Measurements from ENCODE around the gene NHP2.
"Not testable (repeated sequence)": the region's sequence is repeated elsewhere in the genome, so short reads cannot be mapped to it uniquely, and the experiment has no call there.

NHP2 gene

GRCh38 chr5:178130576-178131445 lies 22.9 kb downstream of the NHP2 start, which contains the start of gene RMND5B:
Gene RMND5B, plus strand, starts transcription at chr5:178131014. Its CDS starts 7,106 bp downstream, at chr5:178138120.
- DNase-seq (ENCODE audit: low spot score), result peak; percentile 79

GRCh38 chr5:178130234-178130575 lies 23.5 kb downstream of the NHP2 start:
- DNase-seq (ENCODE audit: low spot score), result not testable (repeated sequence)

DNA sequence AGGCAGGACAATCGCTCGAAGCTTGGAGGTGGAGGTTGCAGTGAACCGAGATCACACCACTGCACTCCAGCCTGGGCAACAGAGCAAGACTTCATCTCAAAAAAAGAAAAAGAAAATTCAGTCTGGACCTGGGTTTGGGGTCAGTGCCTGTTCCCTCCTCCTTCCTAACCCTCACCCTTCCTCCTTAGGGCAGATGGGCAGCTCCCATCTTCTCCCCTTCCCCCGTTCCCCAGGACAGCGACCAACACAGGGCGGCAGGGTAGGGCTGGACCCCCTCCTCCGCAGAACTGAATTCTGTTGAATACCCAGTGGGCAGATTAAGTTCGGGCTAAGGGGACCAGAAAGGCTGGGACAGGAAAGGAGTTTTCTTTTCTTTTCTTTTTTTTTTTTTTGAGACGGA lies 24.4 kb downstream of the NHP2 start:
- no peak for DNase-seq (ENCODE audit: low spot score)

DNA sequence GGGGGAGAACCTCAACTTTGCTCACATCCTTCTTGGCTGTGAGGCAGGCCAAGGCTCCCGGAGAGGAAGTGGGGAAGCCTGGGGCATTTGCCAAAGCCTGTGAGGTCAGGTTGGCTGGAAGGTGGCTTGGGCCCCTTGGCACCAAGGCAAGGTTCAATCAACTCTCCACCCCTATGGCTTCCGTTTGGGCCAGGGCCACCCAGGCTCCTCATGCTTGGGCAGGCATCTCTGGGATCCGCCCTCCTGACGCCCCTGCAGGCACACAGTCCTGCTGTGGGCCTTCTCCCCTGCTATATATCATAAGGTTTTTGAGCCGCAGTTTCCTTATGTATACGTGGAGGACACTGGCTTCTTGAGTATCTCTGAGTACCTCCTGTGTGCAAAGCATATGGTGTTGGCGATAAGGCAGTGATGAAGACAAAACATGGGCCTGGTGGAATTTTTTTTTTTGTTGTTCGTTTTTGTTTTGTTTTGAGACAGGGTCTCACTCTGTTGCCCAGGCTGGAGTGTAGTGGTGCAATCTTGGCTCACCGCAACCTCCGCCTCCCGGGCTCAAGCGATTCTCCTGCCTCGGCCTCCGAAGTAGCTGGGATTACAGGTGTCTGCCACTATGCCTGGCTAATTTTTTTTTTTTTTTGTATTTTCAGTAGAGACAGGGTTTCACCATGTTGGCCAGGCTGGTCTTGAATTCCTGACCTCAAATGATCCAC lies 26.2 kb downstream of the NHP2 start:
- DNase-seq (ENCODE audit: low spot score), result not testable (repeated sequence)

- no peak for DNase-seq (ENCODE audit: low spot score)
Measured at GRCh38 chr5:178126556-178126955, 27.1 kb downstream of the NHP2 start.

GRCh38 chr5:178125253-178125906 lies 28.3 kb downstream of the NHP2 start:
- no peak for DNase-seq (ENCODE audit: low spot score)

DNA sequence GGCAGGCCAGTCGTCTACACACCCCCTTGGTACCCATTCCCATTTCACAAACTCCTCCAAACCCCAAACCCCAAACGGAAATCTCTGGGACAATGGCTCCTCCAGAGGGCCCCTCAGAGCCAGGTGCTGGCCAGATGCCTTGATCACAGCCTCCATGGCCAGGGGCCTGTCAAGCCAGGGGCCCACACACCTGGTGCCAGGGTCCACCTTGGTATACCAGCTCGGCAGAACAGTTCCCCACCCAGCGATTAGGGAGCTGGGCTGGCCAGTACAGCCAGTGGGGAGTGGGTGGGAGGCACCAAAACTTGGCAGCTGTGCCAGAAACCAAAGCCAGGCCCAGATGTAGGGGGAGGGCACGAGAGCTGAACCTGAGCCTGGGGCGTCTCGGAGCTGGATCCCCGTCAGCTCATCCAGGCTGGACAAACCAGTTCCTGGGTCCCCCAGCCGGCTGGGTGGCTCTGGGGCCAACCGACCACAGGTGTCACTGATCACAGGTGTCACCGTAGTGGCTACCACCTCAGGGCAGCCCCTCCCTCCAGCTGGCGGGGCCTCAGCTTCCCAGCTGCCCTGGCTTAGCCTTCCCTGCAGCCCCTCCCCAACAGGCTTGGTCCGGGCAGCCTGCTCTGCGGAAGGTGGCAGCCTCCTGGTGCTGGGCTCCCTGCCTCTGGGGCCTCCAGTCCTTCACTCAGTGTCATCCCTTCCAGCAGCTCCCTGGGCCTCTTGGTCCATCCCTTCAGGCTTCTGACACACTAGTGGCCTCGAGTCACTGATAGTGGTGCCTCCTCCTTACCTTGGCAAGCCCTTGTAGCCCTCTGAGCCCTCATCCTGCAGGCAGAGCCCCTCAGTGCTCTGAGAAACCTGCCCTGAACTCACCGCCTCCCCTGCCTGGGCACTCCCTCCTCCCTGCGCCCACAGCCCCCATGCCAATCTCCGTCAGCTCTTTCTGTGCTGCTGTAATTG lies 29.4 kb downstream of the NHP2 start:
- DNase-seq (ENCODE audit: low spot score), result no peak

GRCh38 chr5:178123094-178123965 lies 30.4 kb downstream of the NHP2 start:
- no peak for DNase-seq (ENCODE audit: low spot score)

GRCh38 chr5:178122346-178122745 lies 31.3 kb downstream of the NHP2 start:
- DNase-seq (ENCODE audit: low spot score), result no peak

GRCh38 chr5:178121391-178122276 lies 32.1 kb downstream of the NHP2 start:
- no peak for DNase-seq (ENCODE audit: low spot score)

DNA sequence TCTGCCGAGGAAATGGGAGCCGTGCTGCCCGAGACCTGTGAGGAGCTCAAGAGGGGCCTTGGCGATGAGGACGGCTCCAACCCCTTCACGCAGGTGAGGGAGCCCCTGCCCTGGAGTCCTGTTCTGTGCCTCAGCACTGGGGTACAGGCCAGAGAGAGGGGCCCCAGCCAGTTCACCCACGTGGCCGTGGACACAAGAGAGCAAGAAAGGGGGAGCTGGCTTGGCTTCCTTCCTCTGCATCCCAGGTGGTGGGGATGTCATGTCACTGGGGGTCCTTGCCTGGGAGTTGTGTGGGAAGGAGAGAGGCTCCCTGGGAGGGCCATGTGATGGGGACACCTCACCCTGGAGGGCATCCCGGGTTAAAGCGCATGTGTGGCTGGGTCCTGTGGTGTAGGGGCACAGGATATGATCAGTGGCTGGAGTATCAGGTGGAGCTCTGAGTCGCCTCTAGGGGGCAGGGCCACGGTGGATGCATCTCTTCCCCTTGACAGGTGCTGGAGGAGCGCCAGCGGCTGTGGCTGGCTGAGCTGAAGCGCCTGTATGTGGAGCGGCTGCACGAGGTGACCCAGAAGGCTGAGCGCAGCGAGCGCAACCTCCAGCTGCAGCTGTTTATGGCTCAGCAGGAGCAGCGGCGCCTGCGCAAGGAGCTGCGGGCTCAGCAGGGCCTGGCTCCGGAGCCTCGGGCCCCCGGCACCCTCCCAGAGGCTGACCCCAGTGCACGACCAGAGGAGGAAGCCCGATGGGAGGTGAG lies 32.9 kb downstream of the NHP2 start:
- peak; percentile 84 for DNase-seq (ENCODE audit: low spot score)

- DNase-seq (ENCODE audit: low spot score), result no peak
Measured at GRCh38 chr5:178119915-178120606, 33.6 kb downstream of the NHP2 start.

DNA sequence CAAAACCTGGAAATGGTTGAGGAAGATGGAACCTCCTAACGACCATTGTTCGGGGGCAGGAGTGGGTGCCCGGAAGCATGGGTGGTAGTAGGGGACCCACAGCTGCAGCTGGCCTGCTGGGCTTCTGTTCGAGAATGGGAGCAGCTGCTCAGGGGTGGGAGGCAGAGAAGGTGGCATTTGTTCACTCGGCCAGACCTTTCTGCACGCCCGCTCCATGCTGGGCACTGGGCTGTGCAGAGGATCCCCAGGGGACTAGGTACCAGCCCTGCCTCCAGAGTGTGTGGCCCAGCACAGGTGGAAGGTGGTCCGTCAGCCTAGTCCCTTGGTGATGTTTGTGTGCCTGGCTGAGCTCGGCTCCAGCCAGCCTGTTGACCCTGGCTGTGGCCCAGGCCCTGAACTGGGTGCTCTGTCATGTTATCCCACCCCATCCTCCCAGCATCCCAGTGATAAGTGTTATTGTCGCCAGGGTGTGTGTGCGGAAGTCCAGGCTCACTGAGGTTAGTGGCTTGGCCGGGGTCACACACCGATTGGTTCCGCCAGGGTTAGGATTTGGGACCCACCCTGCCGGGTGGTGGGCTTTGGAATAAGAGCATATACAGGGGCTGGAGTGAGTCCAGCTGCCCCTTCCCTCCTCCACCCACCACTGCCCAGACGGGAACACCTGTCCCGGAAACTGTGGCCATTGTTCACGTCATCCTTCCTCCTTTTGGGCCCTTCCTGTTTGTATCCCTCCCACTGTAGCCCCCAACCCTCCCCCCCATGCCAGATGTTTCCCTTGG lies 35.6 kb downstream of the NHP2 start:
- no peak for DNase-seq (ENCODE audit: low spot score)

DNA sequence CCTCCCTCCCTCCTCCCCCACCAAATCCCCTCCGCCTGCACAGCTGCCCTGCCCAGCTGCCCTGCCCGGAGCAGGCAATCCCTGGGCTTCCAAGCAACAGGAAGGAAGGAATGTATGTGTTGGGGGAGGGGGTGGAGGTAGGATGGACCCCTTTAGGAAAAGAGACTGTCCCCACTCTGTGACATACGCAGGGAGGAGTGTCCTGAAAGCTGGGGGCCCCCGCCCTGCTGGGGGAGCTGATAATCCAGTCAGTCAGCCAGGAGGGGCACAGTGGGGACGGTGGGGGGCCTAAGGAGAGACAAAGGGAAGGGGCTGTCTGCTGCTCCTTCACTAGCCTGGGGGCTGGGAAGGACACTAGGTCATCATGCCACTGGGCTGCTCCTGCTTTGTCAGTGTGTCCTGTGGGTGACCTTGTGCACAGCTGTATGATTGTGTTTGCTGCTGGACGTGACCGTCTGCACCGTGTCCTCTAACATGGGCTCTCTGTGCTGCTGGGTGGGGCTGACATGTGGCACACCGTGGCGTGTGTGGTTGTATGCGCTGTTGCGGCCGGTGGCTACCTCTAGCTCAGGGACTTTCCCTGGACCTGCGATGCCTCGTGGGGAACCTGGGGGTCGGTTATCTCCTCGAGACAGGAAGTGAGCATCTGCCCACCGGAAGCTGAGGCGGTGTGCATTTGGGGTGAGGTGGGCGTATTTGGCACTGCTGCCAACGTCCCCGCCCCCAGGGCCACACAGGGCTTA lies 37.4 kb downstream of the NHP2 start:
- DNase-seq (ENCODE audit: low spot score), result peak; percentile 83

GRCh38 chr5:178115814-178116142 lies 37.9 kb downstream of the NHP2 start:
- DNase-seq (ENCODE audit: low spot score), result no peak

GRCh38 chr5:178115136-178115813 lies 38.4 kb downstream of the NHP2 start:
- peak; percentile 37 for DNase-seq (ENCODE audit: low spot score)
